ENCODE results near the gene AEBP1.

AEBP1 gene

DNA sequence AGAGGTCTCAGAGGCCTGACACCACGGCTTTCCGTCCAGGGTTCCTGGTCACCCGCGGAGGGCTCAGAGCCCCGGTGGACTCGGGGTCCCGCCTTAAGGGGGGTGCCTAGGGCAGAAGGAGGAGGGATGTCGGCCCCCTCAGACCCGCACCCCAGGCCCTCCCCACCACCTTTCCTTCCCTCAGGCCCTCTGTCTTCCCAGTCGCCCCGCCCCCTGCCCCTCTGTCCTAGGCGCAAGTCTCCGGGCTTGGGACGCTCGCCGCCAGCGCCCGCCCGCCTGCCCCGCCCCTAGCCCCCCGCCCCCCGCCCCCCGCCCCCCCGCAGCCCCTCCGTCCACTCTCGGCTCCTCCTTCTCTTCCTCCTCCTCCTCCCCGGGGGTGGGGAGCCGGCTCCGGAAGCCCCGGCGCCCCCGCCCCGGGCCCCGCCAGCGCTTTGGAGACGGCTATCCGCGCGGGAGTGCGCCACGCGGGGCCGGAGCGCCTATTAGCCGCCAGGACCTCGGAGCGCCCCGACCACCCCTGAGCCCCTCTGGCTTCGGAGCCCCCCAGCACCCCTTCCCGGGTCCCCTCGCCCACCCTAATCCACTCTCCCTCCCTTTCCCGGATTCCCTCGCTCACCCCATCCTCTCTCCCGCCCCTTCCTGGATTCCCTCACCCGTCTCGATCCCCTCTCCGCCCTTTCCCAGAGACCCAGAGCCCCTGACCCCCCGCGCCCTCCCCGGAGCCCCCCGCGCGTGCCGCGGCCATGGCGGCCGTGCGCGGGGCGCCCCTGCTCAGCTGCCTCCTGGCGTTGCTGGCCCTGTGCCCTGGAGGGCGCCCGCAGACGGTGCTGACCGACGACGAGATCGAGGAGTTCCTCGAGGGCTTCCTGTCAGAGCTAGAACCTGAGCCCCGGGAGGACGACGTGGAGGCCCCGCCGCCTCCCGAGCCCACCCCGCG is at the start of gene AEBP1:
TSS of gene AEBP1 (plus strand) at position 423 of the 937 bp plus-strand sequence. CDS start at position 744, 321 bp downstream.
- peak within 1 kb of the TSS; percentile 21 for H3K4me3 ChIP-seq (ENCODE audit: low read depth, low read length)

DNA sequence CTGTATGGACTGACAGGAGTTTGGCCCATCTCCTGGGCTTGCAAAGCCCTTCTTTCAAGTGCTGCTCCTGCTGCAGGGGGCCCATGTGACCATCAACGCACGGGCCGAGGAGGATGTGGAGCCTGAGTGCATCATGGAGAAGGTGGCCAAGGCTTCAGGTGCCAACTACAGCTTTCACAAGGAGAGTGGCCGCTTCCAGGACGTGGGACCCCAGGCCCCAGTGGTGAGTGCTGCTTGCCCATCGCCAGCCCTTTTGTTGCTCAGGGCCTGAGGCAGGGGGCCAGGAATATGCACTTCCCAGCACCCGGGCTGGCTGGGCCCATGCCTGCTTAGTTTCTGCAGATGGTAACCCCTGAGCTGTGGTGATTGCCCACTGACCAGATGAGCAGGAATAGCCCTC is 47.5 kb upstream of the AEBP1 start:
- TF ChIP-seq, protein P1, sequence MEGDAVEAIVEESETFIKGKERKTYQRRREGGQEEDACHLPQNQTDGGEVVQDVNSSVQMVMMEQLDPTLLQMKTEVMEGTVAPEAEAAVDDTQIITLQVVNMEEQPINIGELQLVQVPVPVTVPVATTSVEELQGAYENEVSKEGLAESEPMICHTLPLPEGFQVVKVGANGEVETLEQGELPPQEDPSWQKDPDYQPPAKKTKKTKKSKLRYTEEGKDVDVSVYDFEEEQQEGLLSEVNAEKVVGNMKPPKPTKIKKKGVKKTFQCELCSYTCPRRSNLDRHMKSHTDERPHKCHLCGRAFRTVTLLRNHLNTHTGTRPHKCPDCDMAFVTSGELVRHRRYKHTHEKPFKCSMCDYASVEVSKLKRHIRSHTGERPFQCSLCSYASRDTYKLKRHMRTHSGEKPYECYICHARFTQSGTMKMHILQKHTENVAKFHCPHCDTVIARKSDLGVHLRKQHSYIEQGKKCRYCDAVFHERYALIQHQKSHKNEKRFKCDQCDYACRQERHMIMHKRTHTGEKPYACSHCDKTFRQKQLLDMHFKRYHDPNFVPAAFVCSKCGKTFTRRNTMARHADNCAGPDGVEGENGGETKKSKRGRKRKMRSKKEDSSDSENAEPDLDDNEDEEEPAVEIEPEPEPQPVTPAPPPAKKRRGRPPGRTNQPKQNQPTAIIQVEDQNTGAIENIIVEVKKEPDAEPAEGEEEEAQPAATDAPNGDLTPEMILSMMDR (IDR thresholded peaks at IDR 0.05; ENCODE audit: borderline replicate concordance, insufficient read depth, low read depth, low read length): no peak
- H3K4me3 ChIP-seq (ENCODE audit: low read depth, low read length): no peak overlapping the region

More for the DNA sequence above, at the start of gene AEBP1:
- TF ChIP-seq, protein P1 (IDR thresholded peaks at IDR 0.05; ENCODE audit: borderline replicate concordance, insufficient read depth, low read depth, low read length): no peak

DNA sequence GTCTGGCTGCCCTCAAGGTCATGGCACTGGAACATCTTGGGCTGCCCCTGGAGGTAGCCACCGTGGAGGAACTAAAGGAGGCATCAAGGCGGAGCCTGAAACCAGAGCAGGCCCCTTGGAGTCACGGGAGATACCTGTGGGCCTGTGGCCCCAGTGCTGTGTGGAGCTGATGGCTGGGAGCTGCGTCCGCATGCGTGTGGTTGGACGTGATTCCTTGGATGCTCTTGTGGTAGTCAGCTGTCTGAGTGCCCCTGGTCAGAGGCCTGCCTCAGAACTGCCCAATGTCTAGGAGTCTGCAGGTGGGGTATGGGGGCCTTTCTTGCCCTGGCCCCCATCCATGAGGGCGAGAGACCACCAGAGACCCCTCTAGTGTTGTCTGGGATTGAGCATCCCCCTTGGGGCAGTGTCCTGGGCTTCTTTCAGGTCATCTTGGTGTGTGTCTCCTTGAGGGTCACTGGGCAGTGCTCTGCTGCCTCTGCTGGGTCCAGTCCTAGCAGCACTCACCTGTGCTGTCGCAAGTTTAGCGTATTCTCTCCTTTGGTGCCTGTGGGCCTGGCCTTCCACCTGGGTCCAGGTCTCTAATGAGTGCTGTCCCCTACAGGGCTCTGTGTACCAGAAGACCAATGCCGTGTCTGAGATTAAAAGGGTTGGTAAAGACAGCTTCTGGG is 46.8 kb upstream of the AEBP1 start:
- TF ChIP-seq, protein P1 (IDR thresholded peaks at IDR 0.05; ENCODE audit: borderline replicate concordance, insufficient read depth, low read depth, low read length): no peak
- no peak overlapping the region for H3K4me3 ChIP-seq (ENCODE audit: low read depth, low read length)

DNA sequence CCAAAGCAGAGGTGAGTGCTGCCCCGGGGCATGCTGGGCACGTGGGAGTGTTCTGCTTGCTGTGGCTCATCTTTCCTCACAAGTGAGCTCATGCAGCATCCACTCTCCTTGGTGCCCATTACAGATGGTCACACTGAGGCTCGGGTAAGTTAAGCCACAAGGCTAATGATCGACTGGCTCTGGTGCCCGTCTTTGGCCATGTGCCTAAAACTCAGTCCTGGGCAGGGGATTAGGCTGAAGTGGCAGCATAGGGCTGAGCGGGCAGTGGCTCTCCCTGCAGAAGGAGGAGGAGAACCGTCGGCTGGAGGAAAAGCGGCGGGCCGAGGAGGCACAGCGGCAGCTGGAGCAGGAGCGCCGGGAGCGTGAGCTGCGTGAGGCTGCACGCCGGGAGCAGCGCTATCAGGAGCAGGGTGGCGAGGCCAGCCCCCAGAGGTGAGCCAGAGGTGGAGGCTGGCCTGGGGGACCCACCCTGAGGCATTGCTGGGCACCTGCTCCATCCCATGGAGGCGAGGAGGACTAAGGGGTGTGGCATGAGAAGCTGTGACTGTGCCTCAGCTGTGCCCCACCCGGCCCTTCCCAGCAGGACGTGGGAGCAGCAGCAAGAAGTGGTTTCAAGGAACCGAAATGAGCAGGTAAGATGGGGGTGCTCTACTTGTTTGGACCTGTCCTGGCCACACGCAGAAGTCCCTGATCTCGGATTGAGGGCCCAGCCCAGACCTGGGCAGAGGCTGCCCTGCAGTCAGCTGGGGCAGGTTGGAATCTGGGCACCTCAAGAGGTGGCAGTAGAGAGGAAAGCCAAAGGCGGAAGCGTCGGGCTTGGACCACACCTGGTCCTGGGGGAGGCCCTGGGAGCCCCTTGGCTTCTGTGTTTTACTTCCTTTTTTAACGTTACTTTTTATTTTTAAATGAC is 46.0 kb upstream of the AEBP1 start:
- H3K4me3 ChIP-seq (ENCODE audit: low read depth, low read length): no peak overlapping the region
- TF ChIP-seq, protein P1 (IDR thresholded peaks at IDR 0.05; ENCODE audit: borderline replicate concordance, insufficient read depth, low read depth, low read length): no peak

DNA sequence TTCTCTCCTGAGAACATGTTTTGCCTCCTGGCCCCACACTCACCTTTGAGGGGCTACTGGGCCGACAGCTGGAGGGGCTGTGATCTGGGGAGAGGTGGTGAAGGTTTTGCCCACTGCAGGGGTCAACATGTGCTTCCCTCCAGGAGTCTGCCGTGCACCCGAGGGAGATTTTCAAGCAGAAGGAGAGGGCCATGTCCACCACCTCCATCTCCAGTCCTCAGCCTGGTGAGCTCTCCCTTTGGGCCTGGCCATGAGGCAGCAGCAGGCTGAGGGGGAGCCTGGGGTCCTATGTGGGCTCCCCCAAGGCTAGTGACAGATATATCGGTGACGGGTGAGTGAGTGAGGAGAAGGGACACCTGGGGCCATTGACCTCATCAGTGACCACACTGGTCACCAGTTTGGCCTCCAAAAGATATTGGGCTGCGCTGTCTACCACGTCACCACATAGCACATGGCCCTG is 45.4 kb upstream of the AEBP1 start:
- TF ChIP-seq, protein P1 (IDR thresholded peaks at IDR 0.05; ENCODE audit: borderline replicate concordance, insufficient read depth, low read depth, low read length): no peak
- no peak overlapping the region for H3K4me3 ChIP-seq (ENCODE audit: low read depth, low read length)

DNA sequence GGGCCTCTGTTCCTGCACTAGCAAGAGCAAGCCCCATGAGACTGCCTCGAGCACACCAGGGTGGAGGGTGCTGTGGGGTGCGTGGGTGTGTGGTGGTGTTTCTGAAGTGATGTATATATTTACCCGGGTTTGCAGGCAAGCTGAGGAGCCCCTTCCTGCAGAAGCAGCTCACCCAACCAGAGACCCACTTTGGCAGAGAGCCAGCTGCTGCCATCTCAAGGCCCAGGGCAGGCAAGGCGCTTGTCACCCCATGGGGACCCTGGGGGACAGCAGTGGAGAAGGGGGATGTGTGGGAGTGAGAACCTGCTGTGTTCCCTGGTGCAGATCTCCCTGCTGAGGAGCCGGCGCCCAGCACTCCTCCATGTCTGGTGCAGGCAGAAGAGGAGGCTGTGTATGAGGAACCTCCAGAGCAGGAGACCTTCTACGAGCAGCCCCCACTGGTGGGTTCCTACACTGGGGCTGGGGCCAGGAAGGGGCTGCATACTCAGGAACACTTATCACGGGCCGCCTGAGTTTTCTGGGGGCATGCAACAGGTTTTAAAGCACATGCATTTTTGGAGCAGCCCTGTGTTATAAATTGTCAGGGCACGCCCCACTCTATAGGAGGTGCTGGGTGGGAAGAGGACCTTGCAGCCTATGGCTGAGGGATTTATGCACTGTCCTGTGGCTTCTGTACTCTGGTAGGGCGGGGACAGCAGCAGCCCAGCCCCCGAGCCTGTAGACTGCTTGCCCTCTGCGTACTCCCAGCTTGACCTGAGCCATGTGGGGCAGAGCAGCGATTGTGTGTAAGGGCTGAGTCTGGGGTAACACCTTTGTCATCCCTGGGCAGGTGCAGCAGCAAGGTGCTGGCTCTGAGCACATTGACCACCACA is 44.7 kb upstream of the AEBP1 start:
- no peak overlapping the region for H3K4me3 ChIP-seq (ENCODE audit: low read depth, low read length)
- TF ChIP-seq, protein P1 (IDR thresholded peaks at IDR 0.05; ENCODE audit: borderline replicate concordance, insufficient read depth, low read depth, low read length): no peak
